22Rv1 (cell line): ENCODE results near the gene ABHD16A.
A peak's percentile ranks its signal among the peaks of the same experiment; 100 is the strongest.

ENCODE experiments used
- H3K27ac ChIP-seq: fragments of 450-650 bp; 2 replicates; pipeline ENCODE4 v1.5.1; 2017
- CTCF ChIP-seq: fragments of 450-650 bp; IDR thresholded peaks from 2 replicates; pipeline ENCODE4 v1.5.1; 2017; ENCODE audit warnings: mild to moderate bottlenecking
- ZFX ChIP-seq: fragments of 450-650 bp; IDR thresholded peaks from 2 replicates; pipeline ENCODE4 v1.6.1; 2017; ENCODE audit warnings: antibody characterized with exemption, borderline replicate concordance

Gene ABHD16A

GRCh38 chr6:31729515-31729978 is 26.4 kb upstream of the ABHD16A start:
- no peak for TF ChIP-seq ZFX
- peak; percentile 44 for TF ChIP-seq CTCF
- peak overlapping the region; percentile 99 for H3K27ac ChIP-seq

GRCh38 chr6:31728767-31729514 is 25.8 kb upstream of the ABHD16A start, which contains the start of gene DDAH2:
Gene DDAH2, minus strand, starts transcription at chr6:31729299. Its CDS starts 138 bp downstream, at chr6:31729161.
- peak within 1 kb of the TSS; percentile 99 for H3K27ac ChIP-seq
- TF ChIP-seq ZFX (no peak), CTCF (no peak)

- peak overlapping the region; percentile 29; the same call in 1 of the 2 replicates for H3K27ac ChIP-seq
- TF ChIP-seq ZFX, result no peak
- TF ChIP-seq CTCF, result no peak
These were observed 24.9 kb upstream of the ABHD16A start for GRCh38 chr6:31727717-31728671.

GRCh38 chr6:31727034-31727716 is 24.1 kb upstream of the ABHD16A start:
- TF ChIP-seq ZFX (no peak), CTCF (no peak)
- peak overlapping the region; percentile 29; the same call in 1 of the 2 replicates for H3K27ac ChIP-seq

GRCh38 chr6:31725502-31726350 is 22.6 kb upstream of the ABHD16A start:
- peak overlapping the region; percentile 29 for H3K27ac ChIP-seq
- TF ChIP-seq CTCF (no peak), ZFX (no peak)

GRCh38 chr6:31723980-31724691 is 21.0 kb upstream of the ABHD16A start:
- no peak overlapping the region for H3K27ac ChIP-seq
- TF ChIP-seq CTCF (no peak), ZFX (no peak)
